PC-3 (cell line): Measurements from ENCODE around the gene ARHGDIG.

Experiments
- EZH2 ChIP-seq: fragments of 300-600 bp; sonication (generic); IDR thresholded peaks from one replicate; pipeline ENCODE4 v1.6.1; 2017; ENCODE audit warnings: antibody characterized with exemption, mild to moderate bottlenecking, low read length; ENCODE audit not compliant: unreplicated experiment
- EZH2phosphoT487 ChIP-seq: fragments of 300-600 bp; sonication (generic); IDR thresholded peaks from 2 replicates; pipeline ENCODE4 v1.6.1; 2018; ENCODE audit warnings: mild to moderate bottlenecking, antibody characterized with exemption, low read length, borderline replicate concordance
- TF ChIP-seq, protein P1 (sequence below): fragments of 300-600 bp; sonication (generic); conservative IDR thresholded peaks from 2 replicates; pipeline ENCODE4 v1.5.1; 2017; ENCODE audit warnings: antibody characterized with exemption, low read depth, mild to moderate bottlenecking, low read length

DNA sequence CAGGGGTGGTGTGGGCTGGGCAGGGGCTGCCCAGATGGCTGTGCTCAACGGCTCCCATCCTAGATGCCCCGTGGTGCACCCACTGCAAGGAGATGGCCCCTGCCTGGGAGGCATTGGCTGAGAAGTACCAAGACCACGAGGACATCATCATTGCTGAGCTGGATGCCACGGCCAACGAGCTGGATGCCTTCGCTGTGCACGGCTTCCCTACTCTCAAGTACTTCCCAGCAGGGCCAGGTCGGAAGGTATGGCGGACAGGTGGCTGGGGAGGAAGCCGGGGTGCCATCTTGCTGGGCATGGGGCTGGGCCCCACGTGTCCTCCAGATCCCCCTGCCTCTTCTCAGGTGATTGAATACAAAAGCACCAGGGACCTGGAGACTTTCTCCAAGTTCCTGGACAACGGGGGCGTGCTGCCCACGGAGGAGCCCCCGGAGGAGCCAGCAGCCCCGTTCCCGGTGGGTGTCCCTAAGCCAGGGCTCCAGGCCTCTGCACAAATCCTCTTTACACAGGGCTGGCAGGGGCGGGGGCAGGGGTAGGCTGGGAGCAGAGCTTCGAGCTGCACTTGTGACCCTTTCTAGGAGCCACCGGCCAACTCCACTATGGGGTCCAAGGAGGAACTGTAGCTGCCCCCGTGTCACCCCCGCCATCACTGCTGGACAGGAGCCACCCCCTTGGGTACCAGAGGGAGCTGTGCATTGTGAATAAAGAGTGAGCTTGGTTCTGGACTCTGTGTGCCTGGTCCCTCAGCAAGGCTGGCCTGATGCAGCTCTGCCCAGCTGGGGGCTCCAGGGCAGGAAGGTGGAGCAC lies 6.3 kb downstream of the ARHGDIG start:
- TF ChIP-seq EZH2phosphoT487: no peak
- TF ChIP-seq, protein P1, sequence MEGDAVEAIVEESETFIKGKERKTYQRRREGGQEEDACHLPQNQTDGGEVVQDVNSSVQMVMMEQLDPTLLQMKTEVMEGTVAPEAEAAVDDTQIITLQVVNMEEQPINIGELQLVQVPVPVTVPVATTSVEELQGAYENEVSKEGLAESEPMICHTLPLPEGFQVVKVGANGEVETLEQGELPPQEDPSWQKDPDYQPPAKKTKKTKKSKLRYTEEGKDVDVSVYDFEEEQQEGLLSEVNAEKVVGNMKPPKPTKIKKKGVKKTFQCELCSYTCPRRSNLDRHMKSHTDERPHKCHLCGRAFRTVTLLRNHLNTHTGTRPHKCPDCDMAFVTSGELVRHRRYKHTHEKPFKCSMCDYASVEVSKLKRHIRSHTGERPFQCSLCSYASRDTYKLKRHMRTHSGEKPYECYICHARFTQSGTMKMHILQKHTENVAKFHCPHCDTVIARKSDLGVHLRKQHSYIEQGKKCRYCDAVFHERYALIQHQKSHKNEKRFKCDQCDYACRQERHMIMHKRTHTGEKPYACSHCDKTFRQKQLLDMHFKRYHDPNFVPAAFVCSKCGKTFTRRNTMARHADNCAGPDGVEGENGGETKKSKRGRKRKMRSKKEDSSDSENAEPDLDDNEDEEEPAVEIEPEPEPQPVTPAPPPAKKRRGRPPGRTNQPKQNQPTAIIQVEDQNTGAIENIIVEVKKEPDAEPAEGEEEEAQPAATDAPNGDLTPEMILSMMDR: no peak
- no peak for TF ChIP-seq EZH2
